Brain pericyte (primary cell): ENCODE results near the gene DESI2.
"Not testable (repeated sequence)": the region's sequence is repeated elsewhere in the genome, so short reads cannot be mapped to it uniquely, and the experiment has no call there.

Experiments
- DNase-seq: peaks from one replicate; pipeline ENCODE4 v3.0.0-alpha.2; 2012; ENCODE audit warnings: low read depth, low spot score

DESI2 gene

GRCh38 chr1:244654108-244655038, 1.4 kb downstream of the DESI2 start:
- no peak for DNase-seq

GRCh38 chr1:244655186-244655585, 2.3 kb downstream of the DESI2 start:
- DNase-seq, result no peak

GRCh38 chr1:244657421-244657820, 4.5 kb downstream of the DESI2 start:
- no peak for DNase-seq

GRCh38 chr1:244659694-244660093, 6.8 kb downstream of the DESI2 start:
- DNase-seq, result no peak

GRCh38 chr1:244660595-244660994, 7.7 kb downstream of the DESI2 start:
- no peak for DNase-seq

- DNase-seq, result not testable (repeated sequence)
Measured at GRCh38 chr1:244661569-244662312, 8.8 kb downstream of the DESI2 start.

- DNase-seq, result no peak
Measured at GRCh38 chr1:244662599-244662998, 9.7 kb downstream of the DESI2 start.

- DNase-seq, result no peak
Measured at GRCh38 chr1:244664353-244664752, 11.4 kb downstream of the DESI2 start.

GRCh38 chr1:244665771-244666217, 12.9 kb downstream of the DESI2 start:
- no peak for DNase-seq

- DNase-seq, result not testable (repeated sequence)
Measured at GRCh38 chr1:244666672-244667418, 13.9 kb downstream of the DESI2 start.

- no peak for DNase-seq
Measured at GRCh38 chr1:244667797-244668196, 14.9 kb downstream of the DESI2 start.

- DNase-seq, result no peak
Measured at GRCh38 chr1:244672946-244673682, 20.2 kb downstream of the DESI2 start.

- no peak for DNase-seq
Measured at GRCh38 chr1:244674446-244674845, 21.5 kb downstream of the DESI2 start.

GRCh38 chr1:244675167-244675566, 22.2 kb downstream of the DESI2 start:
- DNase-seq, result no peak

- no peak for DNase-seq
Measured at GRCh38 chr1:244678697-244679096, 25.8 kb downstream of the DESI2 start.

GRCh38 chr1:244680667-244681066, 27.7 kb downstream of the DESI2 start:
- no peak for DNase-seq

GRCh38 chr1:244682087-244682486, 29.2 kb downstream of the DESI2 start:
- DNase-seq, result not testable (repeated sequence)

GRCh38 chr1:244695937-244696336, 43.0 kb downstream of the DESI2 start:
- DNase-seq, result no peak

GRCh38 chr1:244699741-244700140, 46.8 kb downstream of the DESI2 start:
- no peak for DNase-seq

- no peak for DNase-seq
Measured at GRCh38 chr1:244700808-244701207, 47.9 kb downstream of the DESI2 start.

- no peak for DNase-seq
Measured at GRCh38 chr1:244702620-244703019, 49.7 kb downstream of the DESI2 start.
